GM19467 (cell line): ENCODE measurements around the gene SMARCA1.

Experiments used
- ATAC-seq: cut with Tn5 transposase; IDR thresholded peaks from one replicate; pipeline ENCODE4 v1.9.1; 2021; ENCODE audit warnings: mild to moderate bottlenecking, moderate library complexity; ENCODE audit not compliant: unreplicated experiment

The SMARCA1 gene

DNA sequence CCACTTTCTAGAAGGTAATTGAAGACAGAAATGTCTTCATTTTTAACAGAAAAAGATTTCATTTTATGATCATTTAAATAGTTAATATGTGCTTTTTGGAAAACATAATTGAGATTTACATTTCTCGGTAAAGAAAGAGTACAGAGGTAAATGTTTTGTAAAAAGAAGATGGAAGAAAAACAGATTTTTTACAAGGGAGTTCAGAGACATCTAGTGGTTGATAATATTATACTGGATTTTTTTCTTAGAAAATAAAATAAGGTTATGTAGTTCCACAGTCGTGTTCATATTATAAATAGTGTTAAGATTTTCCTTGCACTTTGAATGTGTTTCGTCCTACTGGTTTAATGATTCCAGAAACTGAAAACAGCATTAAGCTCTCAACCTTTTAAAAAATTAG lies 60.6 kb downstream of the SMARCA1 start:
- no peak for ATAC-seq

DNA sequence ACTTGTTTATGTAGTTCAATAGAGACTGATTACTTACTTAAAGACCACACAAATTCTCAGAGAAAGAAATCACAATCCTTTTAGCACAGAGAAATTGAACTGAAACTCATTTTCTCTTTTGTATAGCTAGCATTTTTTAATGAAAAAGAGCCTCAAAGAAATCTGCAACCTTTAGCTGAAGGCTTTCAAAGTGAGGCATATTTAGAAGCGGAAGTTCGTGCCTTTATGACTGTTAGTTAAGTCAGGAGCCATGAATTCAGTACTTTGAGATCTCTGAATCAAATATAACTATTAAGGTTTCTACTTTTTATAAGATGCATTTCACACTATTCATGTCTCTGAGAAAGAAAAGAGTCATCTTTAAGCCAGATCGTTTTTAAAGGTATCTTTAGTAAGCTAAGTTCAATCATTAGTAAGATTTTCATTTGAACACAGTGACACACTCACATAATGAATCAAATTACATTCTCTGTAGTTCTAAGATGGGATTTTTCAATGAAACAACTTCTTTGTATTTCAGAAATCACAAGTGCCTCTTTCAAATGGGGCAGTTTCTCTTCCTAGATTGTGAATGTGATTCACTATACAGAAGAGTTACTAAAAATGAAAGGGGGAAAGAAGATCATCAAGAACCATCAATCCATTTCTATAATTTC lies 61.4 kb downstream of the SMARCA1 start:
- ATAC-seq = no peak

DNA sequence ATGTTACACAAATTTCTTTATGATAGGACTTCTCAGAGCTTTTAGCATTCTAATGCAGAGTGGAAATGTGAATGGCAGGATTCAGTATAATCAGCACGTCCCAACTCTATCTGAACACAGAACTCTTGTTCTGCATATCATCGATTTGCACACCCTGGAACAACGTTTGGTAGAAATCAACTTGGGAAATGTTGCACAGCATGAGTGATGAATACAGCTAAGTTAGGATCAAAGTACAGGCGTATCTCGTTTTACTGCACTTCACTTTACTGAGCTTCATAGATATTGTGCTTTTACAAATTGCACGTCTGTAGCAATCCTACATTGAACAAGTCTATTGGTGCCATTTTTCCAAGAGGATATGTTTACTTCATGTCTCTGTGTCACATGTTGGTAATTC lies 70.8 kb downstream of the SMARCA1 start:
- no peak for ATAC-seq

DNA sequence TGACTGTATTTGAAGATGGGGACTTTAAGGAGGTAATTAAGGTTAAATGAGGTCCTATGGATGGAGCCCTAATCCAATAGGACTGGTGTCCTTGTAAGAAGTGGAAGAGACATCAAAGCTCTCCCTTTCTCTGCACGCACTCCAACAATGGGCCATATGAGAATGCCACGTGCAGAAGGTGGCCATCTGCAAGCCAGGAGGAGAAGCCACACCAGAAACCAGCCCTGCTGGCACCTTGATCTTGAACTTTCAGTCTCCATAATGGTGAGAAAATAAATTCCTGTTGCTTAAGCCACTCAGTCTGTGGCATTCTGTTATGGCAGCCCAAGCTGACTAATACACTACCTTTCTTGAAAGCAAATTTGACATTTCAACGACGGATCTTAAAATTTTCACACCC lies 73.2 kb downstream of the SMARCA1 start:
- no peak for ATAC-seq

DNA sequence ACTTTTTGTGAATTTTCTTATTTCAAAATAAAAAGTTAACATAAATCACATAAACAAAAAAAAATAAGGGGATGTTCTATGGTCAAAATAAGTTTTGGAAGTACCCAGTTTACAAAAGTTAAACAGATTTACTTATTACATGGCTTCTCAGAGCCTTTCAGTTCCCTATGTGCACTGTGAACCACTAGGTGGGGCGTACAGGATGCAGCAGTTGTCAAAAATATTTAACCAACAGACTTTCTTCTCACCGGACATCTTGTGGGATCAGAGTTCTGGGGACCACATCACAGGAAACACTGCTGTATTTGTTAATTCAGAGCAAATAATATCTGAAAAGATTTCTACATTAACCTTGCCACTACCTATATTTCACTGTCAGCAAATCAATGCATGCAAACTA lies 74.1 kb downstream of the SMARCA1 start:
- no peak for ATAC-seq

DNA sequence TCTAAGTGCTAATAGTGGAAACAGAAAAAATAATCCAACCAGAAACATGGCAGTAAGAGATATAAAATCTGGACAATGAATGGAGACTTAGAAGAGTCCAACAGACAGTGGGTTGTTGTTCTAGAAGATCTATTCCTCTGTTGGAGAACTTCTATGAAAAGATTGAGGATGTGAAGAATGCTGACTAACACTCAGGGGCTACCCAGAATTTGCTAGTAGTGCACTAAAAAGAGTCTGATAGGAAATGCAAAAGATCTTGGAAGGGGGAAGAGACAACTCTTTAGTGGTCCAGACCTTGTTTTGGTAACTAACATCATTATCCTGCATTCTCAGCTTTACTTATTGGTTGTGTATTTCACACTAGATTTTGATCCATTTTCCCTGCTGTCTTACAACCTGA lies 77.9 kb downstream of the SMARCA1 start:
- no peak for ATAC-seq

DNA sequence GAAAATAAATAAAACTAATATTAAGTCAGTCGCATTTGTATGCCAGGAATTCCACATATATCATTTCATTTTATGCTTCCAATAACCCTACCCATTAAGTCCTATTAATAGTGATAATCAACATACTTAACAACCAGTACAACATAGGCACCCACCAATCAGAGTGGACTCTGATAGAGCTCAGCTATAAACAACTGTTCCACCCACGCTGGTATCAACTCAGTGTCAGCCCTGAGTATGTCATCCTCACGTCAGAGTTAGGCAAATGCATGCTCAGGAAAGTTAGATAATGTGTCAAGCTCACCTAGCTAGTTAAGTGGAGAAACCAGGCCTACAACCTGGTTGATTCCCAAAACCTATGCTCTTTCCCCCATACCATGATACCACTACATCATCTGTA lies 89.3 kb downstream of the SMARCA1 start:
- ATAC-seq = no peak

DNA sequence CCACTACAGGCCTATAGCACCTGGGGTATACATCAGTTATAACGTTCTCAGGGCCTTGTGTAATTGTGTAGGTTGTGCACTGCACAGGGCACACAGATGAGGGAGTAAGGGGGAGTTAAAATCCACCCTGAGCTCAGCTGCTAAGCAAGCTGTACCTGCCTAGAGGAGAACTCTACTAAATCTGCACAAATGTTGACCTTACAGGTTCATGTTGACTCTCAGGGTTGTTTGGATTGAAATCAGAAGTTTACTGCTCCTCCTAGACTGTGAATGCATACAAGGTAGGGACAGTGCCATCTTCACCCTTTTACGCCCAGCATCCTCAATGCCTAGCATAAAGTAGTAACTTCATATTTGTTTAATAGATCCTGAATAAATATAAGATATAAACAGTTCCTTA lies 89.8 kb downstream of the SMARCA1 start:
- ATAC-seq = no peak

DNA sequence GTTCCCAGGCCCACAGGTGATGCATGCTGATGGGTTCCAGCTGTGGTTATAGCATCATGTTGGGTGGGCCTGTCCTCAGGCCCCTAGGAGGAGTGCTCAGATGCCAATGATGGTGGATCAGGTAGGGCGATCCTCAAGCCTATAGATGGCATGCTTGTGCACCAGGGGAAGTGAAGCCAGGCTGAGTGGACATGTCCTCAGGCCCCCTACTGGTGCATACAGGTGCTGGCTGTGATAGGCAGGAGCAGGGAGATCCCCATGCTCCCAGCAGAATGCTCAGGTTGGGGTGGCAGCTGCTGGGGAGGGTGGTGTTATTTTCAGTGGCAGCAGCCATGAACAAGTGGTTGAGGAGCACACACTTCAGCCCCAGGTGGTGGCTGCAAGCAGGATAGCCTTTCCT lies 96.0 kb downstream of the SMARCA1 start:
- ATAC-seq = no peak

DNA sequence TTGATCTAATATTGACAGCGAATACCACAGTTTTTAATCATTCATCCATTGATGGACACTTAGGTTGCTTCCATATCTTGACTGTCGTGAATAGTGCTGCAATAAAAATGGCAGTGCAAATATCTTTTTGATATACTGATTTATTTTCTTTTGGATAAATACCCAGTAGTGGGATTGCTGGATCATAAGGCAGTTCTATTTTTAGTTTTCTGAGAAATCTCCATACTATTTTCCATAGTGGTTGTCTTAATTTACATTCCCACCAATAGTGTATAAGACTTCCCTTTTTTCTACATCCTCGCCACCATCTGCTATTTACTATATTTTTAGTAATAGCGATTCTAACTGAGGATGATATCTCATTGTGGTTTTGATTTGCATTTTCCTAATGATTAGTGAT lies 100.1 kb downstream of the SMARCA1 start:
- ATAC-seq = no peak

DNA sequence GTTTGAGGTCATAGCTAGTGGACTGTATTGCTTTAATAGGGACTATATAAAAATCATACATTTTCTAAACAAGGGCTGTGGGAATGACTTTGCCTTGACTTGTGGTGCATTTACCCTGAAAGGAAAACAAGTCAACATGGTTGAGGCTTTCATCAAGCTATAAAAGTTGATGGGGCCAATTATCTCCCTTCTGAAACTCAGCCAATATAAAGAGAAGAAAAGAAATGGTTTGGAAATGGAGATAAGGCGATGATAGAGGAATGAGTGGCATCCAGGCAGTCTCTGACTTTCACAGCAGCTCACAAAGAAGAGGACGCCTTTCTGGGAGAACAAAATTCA lies 118.7 kb downstream of the SMARCA1 start:
- ATAC-seq = no peak

DNA sequence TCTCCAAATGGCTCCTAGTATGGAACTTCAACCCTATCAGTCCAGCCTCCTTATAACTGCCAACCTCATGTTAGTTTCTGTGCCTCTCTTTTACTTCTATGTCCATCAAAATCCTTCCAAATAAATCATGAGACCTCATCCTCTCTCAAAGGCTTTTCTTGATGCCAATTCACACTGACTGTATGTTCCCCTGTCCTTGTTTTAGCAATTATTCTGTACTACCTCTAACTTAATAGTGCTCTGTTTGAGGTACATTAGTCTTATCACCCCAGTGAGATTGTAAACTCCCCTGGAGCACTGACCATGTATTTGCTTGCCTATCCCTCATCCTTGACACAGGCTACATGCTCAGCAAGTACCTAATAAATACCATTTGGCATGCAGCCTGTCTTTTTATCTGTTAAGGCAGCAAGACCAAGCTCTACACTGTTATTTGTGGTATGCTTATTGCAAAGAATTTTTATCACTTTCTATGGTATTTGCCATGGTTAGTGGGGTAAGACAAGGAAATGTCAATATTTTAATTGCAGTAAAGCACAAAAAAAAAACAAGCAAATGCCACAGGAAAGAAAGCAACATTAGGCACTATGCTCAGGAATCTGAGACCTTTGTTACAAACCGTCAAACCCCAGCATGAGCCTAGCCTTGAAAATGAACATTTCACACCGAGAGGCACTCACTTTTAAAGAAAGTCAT lies 119.2 kb downstream of the SMARCA1 start:
- no peak for ATAC-seq
